Gastrocnemius medialis (tissue), 4 donors: ENCODE measurements around the gene NEB.

ENCODE experiments used
- POLR2A ChIP-seq, 2 donors: fragments of 450-650 bp; IDR thresholded peaks; one replicate each; pipeline ENCODE4 v1.6.1; 2017; ENCODE audit warnings: antibody characterized with exemption in 2 of 2, mild to moderate bottlenecking in 2 of 2, moderate library complexity in 2 of 2
- TF ChIP-seq, protein P1 (sequence below), 5 experiments: fragments of 450-650 bp in 3 of 5; fragments of 200-600 bp in 2 of 5; sonication (generic) in 2 of 5; IDR thresholded peaks in 4 of 5; conservative IDR thresholded peaks in 1 of 5; 1 replicate in 4 of 5; 2 replicates in 1 of 5; pipeline ENCODE4 v1.5.1; 2016 to 2019; ENCODE audit warnings: antibody characterized with exemption in 5 of 5, mild to moderate bottlenecking in 3 of 5, moderate library complexity in 3 of 5

DNA sequence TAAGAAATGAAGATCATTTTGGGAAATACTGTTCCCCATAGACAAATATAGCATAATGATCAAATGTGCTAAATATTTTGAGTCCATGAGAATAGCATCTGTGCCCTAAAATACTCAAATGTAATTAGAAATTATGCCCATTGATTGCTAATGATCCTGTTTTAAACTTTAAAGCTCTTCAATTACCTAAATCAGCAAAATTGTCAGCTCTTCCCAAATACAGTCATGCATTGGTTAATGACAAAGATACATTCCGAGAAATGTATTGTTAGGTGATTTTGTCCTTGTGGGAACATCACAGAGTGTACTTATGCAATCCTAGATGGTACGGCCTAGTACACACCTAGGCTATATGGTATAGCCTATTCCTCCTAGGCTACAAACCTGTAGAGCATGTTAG lies 89.7 kb downstream of the NEB start:
- TF ChIP-seq, protein P1, sequence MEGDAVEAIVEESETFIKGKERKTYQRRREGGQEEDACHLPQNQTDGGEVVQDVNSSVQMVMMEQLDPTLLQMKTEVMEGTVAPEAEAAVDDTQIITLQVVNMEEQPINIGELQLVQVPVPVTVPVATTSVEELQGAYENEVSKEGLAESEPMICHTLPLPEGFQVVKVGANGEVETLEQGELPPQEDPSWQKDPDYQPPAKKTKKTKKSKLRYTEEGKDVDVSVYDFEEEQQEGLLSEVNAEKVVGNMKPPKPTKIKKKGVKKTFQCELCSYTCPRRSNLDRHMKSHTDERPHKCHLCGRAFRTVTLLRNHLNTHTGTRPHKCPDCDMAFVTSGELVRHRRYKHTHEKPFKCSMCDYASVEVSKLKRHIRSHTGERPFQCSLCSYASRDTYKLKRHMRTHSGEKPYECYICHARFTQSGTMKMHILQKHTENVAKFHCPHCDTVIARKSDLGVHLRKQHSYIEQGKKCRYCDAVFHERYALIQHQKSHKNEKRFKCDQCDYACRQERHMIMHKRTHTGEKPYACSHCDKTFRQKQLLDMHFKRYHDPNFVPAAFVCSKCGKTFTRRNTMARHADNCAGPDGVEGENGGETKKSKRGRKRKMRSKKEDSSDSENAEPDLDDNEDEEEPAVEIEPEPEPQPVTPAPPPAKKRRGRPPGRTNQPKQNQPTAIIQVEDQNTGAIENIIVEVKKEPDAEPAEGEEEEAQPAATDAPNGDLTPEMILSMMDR (IDR thresholded peaks at IDR 0.05 in 4 of 5, conservative IDR thresholded peaks at IDR 0.05 in 1 of 5) = no peak
- TF ChIP-seq POLR2A (IDR thresholded peaks at IDR 0.05) = no peak
